Measurements from ENCODE around the gene MBD2.

Gene MBD2

GRCh38 chr18:54215069-54215468 is 9.4 kb downstream of the MBD2 start:
- TF ChIP-seq TAF1 (IDR thresholded peaks at IDR 0.05; ENCODE audit: low read depth): no peak
- TF ChIP-seq REST (IDR thresholded peaks at IDR 0.05; ENCODE audit: low read depth): no peak
- TF ChIP-seq CEBPB (IDR thresholded peaks at IDR 0.05): no peak
- no peak for TF ChIP-seq RAD21 (IDR thresholded peaks at IDR 0.05; ENCODE audit: low read depth)
- no peak for TF ChIP-seq TCF12 (IDR thresholded peaks at IDR 0.05; ENCODE audit: low read depth)
- TF ChIP-seq MAX (IDR thresholded peaks at IDR 0.05): no peak
- no peak for TF ChIP-seq TEAD4 (IDR thresholded peaks at IDR 0.05)
- TF ChIP-seq FOXM1 (IDR thresholded peaks at IDR 0.05; ENCODE audit: borderline replicate concordance, low read depth): no peak
- no peak for TF ChIP-seq NFIC (IDR thresholded peaks at IDR 0.05)
- no peak for TF ChIP-seq CREB1 (IDR thresholded peaks at IDR 0.05; ENCODE audit: low read depth)
- TF ChIP-seq EGR1 (IDR thresholded peaks at IDR 0.05): no peak
- TF ChIP-seq ZBTB7A (IDR thresholded peaks at IDR 0.05; ENCODE audit: low read depth): no peak
- no peak for TF ChIP-seq USF1 (IDR thresholded peaks at IDR 0.05)
- no peak for TF ChIP-seq YY1 (IDR thresholded peaks at IDR 0.05; ENCODE audit: low read depth)
- TF ChIP-seq EP300 (IDR thresholded peaks at IDR 0.05; ENCODE audit: borderline replicate concordance): no peak

GRCh38 chr18:54210463-54210862 is 14.0 kb downstream of the MBD2 start:
- TF ChIP-seq NFIC (IDR thresholded peaks at IDR 0.05): no peak
- TF ChIP-seq REST (IDR thresholded peaks at IDR 0.05; ENCODE audit: low read depth): no peak
- no peak for TF ChIP-seq ZBTB7A (IDR thresholded peaks at IDR 0.05; ENCODE audit: low read depth)
- no peak for TF ChIP-seq USF1 (IDR thresholded peaks at IDR 0.05)
- TF ChIP-seq TAF1 (IDR thresholded peaks at IDR 0.05; ENCODE audit: low read depth): no peak
- TF ChIP-seq EP300 (IDR thresholded peaks at IDR 0.05; ENCODE audit: borderline replicate concordance): no peak
- no peak for TF ChIP-seq FOXM1 (IDR thresholded peaks at IDR 0.05; ENCODE audit: borderline replicate concordance, low read depth)
- TF ChIP-seq YY1 (IDR thresholded peaks at IDR 0.05; ENCODE audit: low read depth): no peak
- TF ChIP-seq MAX (IDR thresholded peaks at IDR 0.05): no peak
- no peak for TF ChIP-seq CEBPB (IDR thresholded peaks at IDR 0.05)
- no peak for TF ChIP-seq EGR1 (IDR thresholded peaks at IDR 0.05)
- TF ChIP-seq TEAD4 (IDR thresholded peaks at IDR 0.05): no peak
- TF ChIP-seq CREB1 (IDR thresholded peaks at IDR 0.05; ENCODE audit: low read depth): no peak
- TF ChIP-seq RAD21 (IDR thresholded peaks at IDR 0.05; ENCODE audit: low read depth): no peak
- TF ChIP-seq TCF12 (IDR thresholded peaks at IDR 0.05; ENCODE audit: low read depth): no peak

GRCh38 chr18:54209471-54210180 is 14.8 kb downstream of the MBD2 start:
- TF ChIP-seq MAX (IDR thresholded peaks at IDR 0.05) (no peak), EP300 (IDR thresholded peaks at IDR 0.05; ENCODE audit: borderline replicate concordance) (no peak), TEAD4 (IDR thresholded peaks at IDR 0.05) (no peak), EGR1 (IDR thresholded peaks at IDR 0.05) (no peak), REST (IDR thresholded peaks at IDR 0.05; ENCODE audit: low read depth) (no peak), RAD21 (IDR thresholded peaks at IDR 0.05; ENCODE audit: low read depth) (no peak), FOXM1 (IDR thresholded peaks at IDR 0.05; ENCODE audit: borderline replicate concordance, low read depth) (no peak), NFIC (IDR thresholded peaks at IDR 0.05) (no peak), ZBTB7A (IDR thresholded peaks at IDR 0.05; ENCODE audit: low read depth) (no peak), YY1 (IDR thresholded peaks at IDR 0.05; ENCODE audit: low read depth) (no peak)

- TF ChIP-seq TCF12 (IDR thresholded peaks at IDR 0.05; ENCODE audit: low read depth): no peak
Observed at GRCh38 chr18:54206447-54206846, 18.0 kb downstream of the MBD2 start.

Data from Ishikawa (cell line).